PC-9 (cell line): ENCODE results near the gene SH3PXD2A. TPM values are rescaled to one million over a fixed set of nuclear protein-coding genes. Genes with fewer than 3 reads are reported as not detected.

Experiments
- BruUV-seq: library from RNA; stranded (reverse); fragments of 400-500 nt; replicated peaks from 2 replicates; lab custom pipeline; 2021; lab: Mats Ljungman, UMichigan
- CTCF ChIA-PET: fragments of 300-600 bp; sonication (Branson Sonifier 250); formaldehyde crosslinking; loops from one replicate; lab custom pipeline; 2022; ENCODE audit warnings: antibody characterized with exemption; lab: Charles Lee
- POLR2A ChIA-PET: fragments of 300-600 bp; sonication (Branson Sonifier 250); formaldehyde crosslinking; loops from one replicate; lab custom pipeline; 2022; ENCODE audit warnings: antibody characterized with exemption; ENCODE audit not compliant: unreplicated experiment; lab: Charles Lee
- DNase-seq, 2 experiments: peaks; one replicate each; pipeline versions ENCODE4 v3.0.0 to v3.0.0-alpha.2; 2015 to 2022; ENCODE audit warnings: mixed read lengths in 1 of 2
- H2AFZ ChIP-seq: fragments of 200-600 bp; sonication (generic); 2 replicates; pipeline ENCODE4 v1.8.1; 2017; ENCODE audit warnings: antibody characterized with exemption
- H3F3A ChIP-seq: fragments of 200-600 bp; sonication (generic); 2 replicates; pipeline ENCODE4 v1.8.1; 2017; ENCODE audit warnings: antibody characterized with exemption, mild to moderate bottlenecking, low read depth; ENCODE audit not compliant: insufficient read depth
- H3K27ac ChIP-seq: fragments of 200-600 bp; sonication (generic); 2 replicates; pipeline ENCODE4 v1.6.1; 2016; ENCODE audit warnings: mixed run types
- H3K27me3 ChIP-seq: fragments of 200-600 bp; sonication (generic); 2 replicates; pipeline ENCODE4 v1.6.1; 2016; ENCODE audit warnings: low read depth, mixed run types; ENCODE audit not compliant: insufficient read depth
- H3K36me3 ChIP-seq: fragments of 200-600 bp; sonication (generic); 2 replicates; pipeline ENCODE4 v1.6.1; 2016; ENCODE audit warnings: low read depth, mixed run types
- H3K4me1 ChIP-seq: fragments of 200-600 bp; sonication (generic); replicated peaks from 2 replicates; pipeline ENCODE4 v1.6.1; 2016; ENCODE audit warnings: mixed run types; ENCODE audit not compliant: insufficient read depth
- H3K4me2 ChIP-seq: fragments of 200-600 bp; sonication (generic); 2 replicates; pipeline ENCODE4 v1.6.1; 2017; ENCODE audit warnings: mixed run types
- H3K4me3 ChIP-seq: fragments of 200-600 bp; sonication (generic); 2 replicates; pipeline ENCODE4 v1.6.1; 2016; ENCODE audit warnings: mixed run types
- H3K79me2 ChIP-seq: fragments of 200-600 bp; sonication (generic); 2 replicates; pipeline ENCODE4 v1.6.1; 2017; ENCODE audit warnings: low read depth, mixed run types
- H3K9me2 ChIP-seq: fragments of 200-600 bp; sonication (generic); 2 replicates; pipeline ENCODE4 v1.8.1; 2017; ENCODE audit warnings: mild to moderate bottlenecking; ENCODE audit not compliant: insufficient read depth
- H3K9me3 ChIP-seq: fragments of 200-600 bp; sonication (generic); 2 replicates; pipeline ENCODE4 v1.8.1; 2016; ENCODE audit warnings: low read depth; ENCODE audit not compliant: insufficient read depth
- H4K20me1 ChIP-seq: fragments of 200-600 bp; sonication (generic); 2 replicates; pipeline ENCODE4 v1.8.1; 2017; ENCODE audit not compliant: insufficient read depth
- CTCF ChIP-seq: fragments of 200-600 bp; sonication (generic); conservative IDR thresholded peaks from 2 replicates; pipeline ENCODE4 v1.6.1; 2017; ENCODE audit warnings: mixed run types, antibody characterized with exemption, mild to moderate bottlenecking, moderate library complexity
- EZH2 ChIP-seq: fragments of 200-600 bp; sonication (generic); IDR thresholded peaks from 2 replicates; pipeline ENCODE4 v1.8.0; 2017; ENCODE audit warnings: antibody characterized with exemption, low read depth
- intact Hi-C: fragments of 100-400 bp; cut with micrococcal nuclease; formaldehyde crosslinking; loops from one replicate; pipeline ENCODE4 v1.10.0; 2022; ENCODE audit not compliant: unreplicated experiment
- total RNA-seq: library from RNA; stranded (reverse); gene quantifications from 2 replicates; pipeline ENCODE4 v1.2.3, GENCODE V29; 2021

Gene SH3PXD2A
- total RNA-seq, 1 experiment from 2014 or later: 12.5 TPM

GRCh38 chr10:103696411-103697145 is 158.8 kb downstream of the SH3PXD2A start:
- Histone ChIP-seq H3K9me2 (no peaks in the 10 kb centered on the region), H2AFZ (no peak overlapping the region), H3K4me3 (no peak overlapping the region), H3K9me3 (no peaks in the 10 kb centered on the region), H3K27me3 (no peaks in the 10 kb centered on the region), H3K4me2 (peak overlapping the region; percentile 36), H3K36me3 (no peaks in the 10 kb centered on the region), H3F3A (peaks cover 14% of the 10 kb centered on the region; the same call in 1 of the 2 replicates), H4K20me1 (no peaks in the 10 kb centered on the region), H3K4me1 (peaks cover 28% of the 10 kb centered on the region), H3K27ac (peak overlapping the region; percentile 83), H3K79me2 (no peaks in the 10 kb centered on the region)
- CTCF ChIA-PET: no interaction called here
- POLR2A ChIA-PET: interaction anchor here (0.6 kb wide), 1 partner anchor 115 kb away, joined by 7 read pairs; no protein-coding TSS in a partner anchor
- intact Hi-C loops: loop anchor here (5.0 kb wide), 1 partner anchor 279 kb away; no protein-coding TSS in a partner anchor
- DNase-seq: peak; percentile 53 to 75
- no TSS peak for BruUV-seq
- TF ChIP-seq EZH2: no peak
- peak; percentile 38; the same call in 1 of the 2 replicates for TF ChIP-seq CTCF

GRCh38 chr10:103696094-103696410 is 159.3 kb downstream of the SH3PXD2A start:
- H3K27me3 ChIP-seq: no peaks in the 10 kb centered on the region
- H3K9me2 ChIP-seq: no peaks in the 10 kb centered on the region
- ChIA-PET POLR2A (interaction anchor here (0.6 kb wide), 1 partner anchor 115 kb away, joined by 7 read pairs; no protein-coding TSS in a partner anchor), CTCF (no interaction called here)
- TF ChIP-seq EZH2: no peak
- TF ChIP-seq CTCF: no peak
- no TSS peak for BruUV-seq
- peaks cover 14% of the 10 kb centered on the region; the same call in 1 of the 2 replicates for H3F3A ChIP-seq
- peak overlapping the region; percentile 83 for H3K27ac ChIP-seq
- H4K20me1 ChIP-seq: no peaks in the 10 kb centered on the region
- intact Hi-C loops: loop anchor here (5.0 kb wide), 1 partner anchor 279 kb away; no protein-coding TSS in a partner anchor
- peaks cover 28% of the 10 kb centered on the region for H3K4me1 ChIP-seq
- no peaks in the 10 kb centered on the region for H3K79me2 ChIP-seq
- no peaks in the 10 kb centered on the region for H3K9me3 ChIP-seq
- no peaks in the 10 kb centered on the region for H3K36me3 ChIP-seq
- DNase-seq: no peak
- no peak overlapping the region for H3K4me3 ChIP-seq
- no peak overlapping the region for H2AFZ ChIP-seq
- H3K4me2 ChIP-seq: peak overlapping the region; percentile 36

- no peak for DNase-seq
- Histone ChIP-seq H3K27me3 (no peaks in the 10 kb centered on the region), H3K36me3 (no peaks in the 10 kb centered on the region), H3K9me2 (no peaks in the 10 kb centered on the region), H3F3A (peaks cover 14% of the 10 kb centered on the region; the same call in 1 of the 2 replicates), H3K27ac (peak overlapping the region; percentile 83; the same call in 1 of the 2 replicates), H3K4me3 (no peak overlapping the region), H2AFZ (no peak overlapping the region), H3K79me2 (no peaks in the 10 kb centered on the region), H4K20me1 (no peaks in the 10 kb centered on the region), H3K4me2 (peak overlapping the region; percentile 36; the same call in 1 of the 2 replicates), H3K9me3 (no peaks in the 10 kb centered on the region), H3K4me1 (peaks cover 28% of the 10 kb centered on the region)
- intact Hi-C loops: loop anchor here (5.0 kb wide), 1 partner anchor 278 kb away; no protein-coding TSS in a partner anchor
- TF ChIP-seq EZH2: no peak
- TF ChIP-seq CTCF: no peak
- ChIA-PET POLR2A (no interaction called here), CTCF (no interaction called here)
- BruUV-seq: no TSS peak
Observed at GRCh38 chr10:103695584-103696005, 159.8 kb downstream of the SH3PXD2A start.
